Neural cell (in vitro differentiated cells): Measurements from ENCODE around the gene MARCHF6. TPM values are rescaled to one million over a fixed set of nuclear protein-coding genes. Genes with fewer than 3 reads are reported as not detected.

Source experiments
- H2AFZ ChIP-seq: fragments of 200-600, 300-800 bp; sonication (generic), shearing (Covaris generic); 2 replicates; pipeline ENCODE4 v1.6.0; 2014; ENCODE audit warnings: low read depth, mild to moderate bottlenecking, antibody characterized with exemption, low read length, moderate library complexity
- H3F3A ChIP-seq: fragments of 200-600 bp; shearing (Covaris generic); 2 replicates; pipeline ENCODE4 v1.6.1; 2016; ENCODE audit warnings: mild to moderate bottlenecking, moderate library complexity, mixed read lengths, antibody characterized with exemption, low read length; ENCODE audit not compliant: insufficient read depth, poor library complexity, severe bottlenecking
- H3K27ac ChIP-seq: fragments of 200-600, 300-800 bp; sonication (generic), shearing (Covaris generic); 2 replicates; pipeline ENCODE4 v1.5.1; 2014; ENCODE audit warnings: mild to moderate bottlenecking, low read length, moderate library complexity
- H3K27me3 ChIP-seq: fragments of 300-800, 200-600 bp; sonication (generic), shearing (Covaris generic); 2 replicates; pipeline ENCODE4 v1.6.0; 2014; ENCODE audit warnings: mild to moderate bottlenecking, low read depth, low read length, moderate library complexity; ENCODE audit not compliant: insufficient read depth
- H3K36me3 ChIP-seq: fragments of 300-800, 200-600 bp; sonication (generic), shearing (Covaris generic); 2 replicates; pipeline ENCODE4 v1.5.1; 2014; ENCODE audit warnings: mild to moderate bottlenecking, antibody characterized with exemption, low read length, moderate library complexity; ENCODE audit not compliant: insufficient read depth
- H3K4me2 ChIP-seq: fragments of 300-800, 200-600 bp; sonication (generic), shearing (Covaris generic); 2 replicates; pipeline ENCODE4 v1.6.0; 2014; ENCODE audit warnings: mild to moderate bottlenecking, low read length
- H3K4me3 ChIP-seq: fragments of 300-800, 200-600 bp; sonication (generic), shearing (Covaris generic); 2 replicates; pipeline ENCODE4 v1.5.1; 2014; ENCODE audit warnings: mild to moderate bottlenecking, low read length, moderate library complexity
- H3K79me2 ChIP-seq: fragments of 200-600 bp; shearing (Covaris generic); replicated peaks from 2 replicates; pipeline ENCODE4 v1.6.0; 2014; ENCODE audit warnings: mild to moderate bottlenecking, low read length, moderate library complexity; ENCODE audit not compliant: insufficient read depth
- H3K9ac ChIP-seq: fragments of 300-800, 200-600 bp; sonication (generic), shearing (Covaris generic); 2 replicates; pipeline ENCODE4 v1.6.1; 2016; ENCODE audit warnings: mild to moderate bottlenecking, low read length, mixed read lengths
- H3K9me2 ChIP-seq: fragments of 200-600 bp; shearing (Covaris generic); 2 replicates; pipeline ENCODE4 v1.6.1; 2016; ENCODE audit warnings: mild to moderate bottlenecking, low read length, mixed read lengths; ENCODE audit not compliant: insufficient read depth
- H3K9me3 ChIP-seq: fragments of 200-600, 300-800 bp; sonication (generic), shearing (Covaris generic); 2 replicates; pipeline ENCODE4 v1.6.1; 2016; ENCODE audit warnings: mild to moderate bottlenecking, mixed run types, low read length, moderate library complexity, mixed read lengths
- H4K20me1 ChIP-seq: fragments of 200-600 bp; shearing (Covaris generic); 2 replicates; pipeline ENCODE4 v1.6.1; 2016; ENCODE audit warnings: mild to moderate bottlenecking, mixed run types; ENCODE audit not compliant: insufficient read depth
- CTCF ChIP-seq: fragments of 450-650 bp; IDR thresholded peaks from 2 replicates; pipeline ENCODE4 v1.5.1; 2014; ENCODE audit warnings: antibody characterized with exemption, mild to moderate bottlenecking, moderate library complexity; ENCODE audit not compliant: poor library complexity, severe bottlenecking
- EP300 ChIP-seq: fragments of 450-650 bp; conservative IDR thresholded peaks from 2 replicates; pipeline ENCODE4 v1.6.1; 2014; ENCODE audit warnings: antibody characterized with exemption, mild to moderate bottlenecking, moderate library complexity; ENCODE audit not compliant: poor library complexity, severe bottlenecking
- EZH2 ChIP-seq: fragments of 200-600, 300-800 bp; shearing (Covaris generic), sonication (generic); IDR thresholded peaks from 2 replicates; pipeline ENCODE4 v1.6.1; 2014; ENCODE audit warnings: antibody characterized with exemption, low read length, borderline replicate concordance, mild to moderate bottlenecking; ENCODE audit not compliant: insufficient read depth, poor library complexity, severe bottlenecking
- MXI1 ChIP-seq: fragments of 450-650 bp; conservative IDR thresholded peaks from 2 replicates; pipeline ENCODE4 v1.6.1; 2014; ENCODE audit warnings: antibody characterized with exemption, mild to moderate bottlenecking; ENCODE audit not compliant: poor library complexity, severe bottlenecking
- POLR2AphosphoS5 ChIP-seq: IDR thresholded peaks from 2 replicates; pipeline ENCODE4 v1.6.1; 2012
- RAD21 ChIP-seq: fragments of 450-650 bp; conservative IDR thresholded peaks from 2 replicates; pipeline ENCODE4 v1.6.1; 2014; ENCODE audit warnings: antibody characterized with exemption, mild to moderate bottlenecking, moderate library complexity
- REST ChIP-seq: IDR thresholded peaks from 2 replicates; pipeline ENCODE4 v1.6.1; 2012; ENCODE audit warnings: borderline replicate concordance
- SMC3 ChIP-seq: fragments of 450-650 bp; conservative IDR thresholded peaks from 2 replicates; pipeline ENCODE4 v1.6.1; 2014; ENCODE audit warnings: antibody characterized with exemption, mild to moderate bottlenecking, moderate library complexity; ENCODE audit not compliant: poor library complexity
- TAF1 ChIP-seq: IDR thresholded peaks from 2 replicates; pipeline ENCODE4 v1.6.1; 2012; ENCODE audit warnings: low read depth
- polyA plus RNA-seq: library from polyadenylated mRNA; depleted of rRNA; stranded (reverse); fragments of >200 nt; gene quantifications from 2 replicates; pipeline ENCODE4 v1.2.3, GENCODE V29; 2014

MARCHF6 gene
- polyA plus RNA-seq, 1 donor from 2014 or later: 282 TPM

GRCh38 chr5:10377081-10377480 lies 23.6 kb downstream of the MARCHF6 start (continued):
- TF ChIP-seq EP300 (no peak), RAD21 (no peak), MXI1 (no peak)

GRCh38 chr5:10381803-10382202 lies 28.3 kb downstream of the MARCHF6 start:
- no peaks in the 10 kb centered on the region for H3K27me3 ChIP-seq
- H4K20me1 ChIP-seq: no peaks in the 10 kb centered on the region
- H3K4me3 ChIP-seq: no peak overlapping the region
- no peaks in the 10 kb centered on the region for H3K9me2 ChIP-seq
- no peak overlapping the region for H3K27ac ChIP-seq
- peaks cover 67% of the 10 kb centered on the region for H3K79me2 ChIP-seq
- H3K36me3 ChIP-seq: peaks cover 20% of the 10 kb centered on the region
- no peak overlapping the region for H3K4me2 ChIP-seq
- H3F3A ChIP-seq: peaks cover 4% of the 10 kb centered on the region
- no peaks in the 10 kb centered on the region for H3K9me3 ChIP-seq
- TF ChIP-seq REST (no peak), MXI1 (no peak)
- H3K9ac ChIP-seq: no peak overlapping the region
- no peak overlapping the region for H2AFZ ChIP-seq

- Histone ChIP-seq H3K4me2 (no peak overlapping the region), H2AFZ (no peak overlapping the region), H3K9ac (no peak overlapping the region), H4K20me1 (no peaks in the 10 kb centered on the region), H3K9me3 (no peaks in the 10 kb centered on the region), H3F3A (peaks cover 4% of the 10 kb centered on the region), H3K36me3 (peaks cover 16% of the 10 kb centered on the region), H3K27ac (no peak overlapping the region), H3K9me2 (no peaks in the 10 kb centered on the region), H3K4me3 (no peak overlapping the region), H3K27me3 (no peaks in the 10 kb centered on the region), H3K79me2 (peaks cover 48% of the 10 kb centered on the region)
- TF ChIP-seq TAF1 (no peak), POLR2AphosphoS5 (no peak), SMC3 (no peak), CTCF (no peak), EZH2 (no peak), EP300 (no peak), REST (no peak), MXI1 (no peak), RAD21 (no peak)
Observed at GRCh38 chr5:10384483-10384882, 31.0 kb downstream of the MARCHF6 start.
